ENCODE results near the gene FNDC3B.

The FNDC3B gene

GRCh38 chr3:172187511-172187910, 148.1 kb downstream of the FNDC3B start:
- POLR2A ChIA-PET: no interaction called here
- CTCF ChIA-PET: no interaction called here
- Histone ChIP-seq H3K4me3 (ENCODE audit: low read depth, low read length) (no peak overlapping the region), H3K36me3 (ENCODE audit: control insufficient read depth in 2 of 2, insufficient read depth in 1 of 2, low read length in 2 of 2) (no peaks in the 10 kb centered on the region), H3K4me1 (ENCODE audit: control insufficient read depth, insufficient read depth, low read length) (no peaks in the 10 kb centered on the region), H3K27ac (ENCODE audit: extremely low read depth, low read depth, low read length) (no peak overlapping the region), H3K9me3 (ENCODE audit: control insufficient read depth, insufficient read depth, low read depth, low read length) (no peaks in the 10 kb centered on the region)
- no peak for TF ChIP-seq ZBTB8A (tag by site-specific recombination; IDR thresholded peaks at IDR 0.05)
- no peak for TF ChIP-seq SCRT1 (tag by site-specific recombination; IDR thresholded peaks at IDR 0.05; ENCODE audit: borderline replicate concordance)

- TF ChIP-seq KLF1 (tag by site-specific recombination; IDR thresholded peaks at IDR 0.05): no peak
- TF ChIP-seq ZNF280D (tag by site-specific recombination; IDR thresholded peaks at IDR 0.05): no peak
- no peak for TF ChIP-seq IKZF3 (tag by site-specific recombination; IDR thresholded peaks at IDR 0.05)
- TF ChIP-seq ZNF274 (IDR thresholded peaks at IDR 0.05; ENCODE audit: low read length): no peak
- TF ChIP-seq ZNF274 (tag by site-specific recombination; IDR thresholded peaks at IDR 0.05; ENCODE audit: borderline replicate concordance): no peak
- TF ChIP-seq ZNF19 (tag by site-specific recombination; IDR thresholded peaks at IDR 0.05; ENCODE audit: low read depth): no peak
- TF ChIP-seq ZFHX2 (tag by site-specific recombination; conservative IDR thresholded peaks at IDR 0.05): no peak
- TF ChIP-seq KLF16 (tag by site-specific recombination; IDR thresholded peaks at IDR 0.05): no peak
- no peak for TF ChIP-seq ZNF501 (tag by site-specific recombination; IDR thresholded peaks at IDR 0.05)
- TF ChIP-seq TRIM28 (IDR thresholded peaks at IDR 0.05; ENCODE audit: borderline replicate concordance, low read length): no peak
- no peak for TF ChIP-seq SETDB1 (IDR thresholded peaks at IDR 0.05; ENCODE audit: insufficient read length, low read length)
- TF ChIP-seq, protein P1, sequence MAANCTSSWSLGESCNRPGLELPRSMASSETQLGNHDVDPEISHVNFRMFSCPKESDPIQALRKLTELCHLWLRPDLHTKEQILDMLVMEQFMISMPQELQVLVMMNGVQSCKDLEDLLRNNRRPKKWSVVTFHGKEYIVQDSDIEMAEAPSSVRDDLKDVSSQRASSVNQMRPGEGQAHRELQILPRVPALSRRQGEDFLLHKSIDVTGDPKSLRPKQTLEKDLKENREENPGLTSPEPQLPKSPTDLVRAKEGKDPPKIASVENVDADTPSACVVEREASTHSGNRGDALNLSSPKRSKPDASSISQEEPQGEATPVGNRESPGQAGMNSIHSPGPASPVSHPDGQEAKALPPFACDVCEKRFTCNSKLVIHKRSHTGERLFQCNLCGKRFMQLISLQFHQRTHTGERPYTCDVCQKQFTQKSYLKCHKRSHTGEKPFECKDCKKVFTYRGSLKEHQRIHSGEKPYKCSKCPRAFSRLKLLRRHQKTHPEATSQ (tag by site-specific recombination; IDR thresholded peaks at IDR 0.05): no peak
- TF ChIP-seq ZNF146 (tag by site-specific recombination; IDR thresholded peaks at IDR 0.05): no peak
- no peak for TF ChIP-seq ZNF114 (tag by site-specific recombination; IDR thresholded peaks at IDR 0.05)
- CTCF ChIA-PET: no interaction called here
- Histone ChIP-seq H3K4me3 (ENCODE audit: low read depth, low read length) (no peak overlapping the region), H3K27ac (ENCODE audit: extremely low read depth, low read depth, low read length) (no peak overlapping the region), H3K36me3 (ENCODE audit: control insufficient read depth in 2 of 2, insufficient read depth in 1 of 2, low read length in 2 of 2) (no peaks in the 10 kb centered on the region), H3K4me1 (ENCODE audit: control insufficient read depth, insufficient read depth, low read length) (no peaks in the 10 kb centered on the region), H3K9me3 (ENCODE audit: control insufficient read depth, insufficient read depth, low read depth, low read length) (no peaks in the 10 kb centered on the region)
- POLR2A ChIA-PET: no interaction called here
Observed at GRCh38 chr3:172188511-172188910, 149.1 kb downstream of the FNDC3B start.

- POLR2A ChIA-PET: no interaction called here
- Histone ChIP-seq H3K4me1 (ENCODE audit: control insufficient read depth, insufficient read depth, low read length) (no peaks in the 10 kb centered on the region), H3K4me3 (ENCODE audit: low read depth, low read length) (no peak overlapping the region), H3K27ac (ENCODE audit: extremely low read depth, low read depth, low read length) (no peak overlapping the region), H3K9me3 (ENCODE audit: control insufficient read depth, insufficient read depth, low read depth, low read length) (no peaks in the 10 kb centered on the region), H3K36me3 (ENCODE audit: control insufficient read depth in 2 of 2, insufficient read depth in 1 of 2, low read length in 2 of 2) (no peaks in the 10 kb centered on the region)
- TF ChIP-seq SCRT2 (tag by site-specific recombination; IDR thresholded peaks at IDR 0.05) (peak; percentile 64), ZNF768 (tag by site-specific recombination; IDR thresholded peaks at IDR 0.05) (no peak), ZNF658 (tag by site-specific recombination; IDR thresholded peaks at IDR 0.05) (no peak), ZNF629 (tag by site-specific recombination; IDR thresholded peaks at IDR 0.05) (no peak), MZF1 (tag by site-specific recombination; IDR thresholded peaks at IDR 0.05; ENCODE audit: borderline replicate concordance) (no peak), FEZF1 (tag by site-specific recombination; IDR thresholded peaks at IDR 0.05) (no peak), ZNF777 (tag by site-specific recombination; IDR thresholded peaks at IDR 0.05; ENCODE audit: borderline replicate concordance) (no peak), ZNF76 (tag by site-specific recombination; IDR thresholded peaks at IDR 0.05; ENCODE audit: borderline replicate concordance, low read depth) (no peak)
- CTCF ChIA-PET: no interaction called here
Observed at GRCh38 chr3:172189213-172189612, 149.8 kb downstream of the FNDC3B start.
